ENCODE results near the gene SEC14L1.
"Not testable (repeated sequence)": the region's sequence is repeated elsewhere in the genome, so short reads cannot be mapped to it uniquely, and the experiment has no call there.

The SEC14L1 gene

DNA sequence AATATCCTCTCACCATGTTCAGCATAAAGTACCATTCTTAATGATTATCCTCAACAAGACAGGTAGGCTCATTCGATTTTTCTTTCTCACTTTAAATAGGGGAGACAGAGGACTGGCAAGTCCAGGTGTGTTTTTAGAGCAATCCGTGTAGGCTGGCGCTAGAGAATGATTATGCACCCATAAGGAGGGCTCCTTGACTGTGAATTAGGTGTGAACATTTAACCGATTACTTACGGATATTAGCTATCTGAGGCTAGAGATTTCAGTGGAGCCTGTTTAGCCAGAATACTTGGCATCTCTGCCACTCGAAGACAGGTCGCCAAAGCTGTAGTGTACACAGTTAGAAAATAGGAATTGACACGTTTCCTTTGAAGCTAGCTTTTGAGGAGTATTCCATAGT lies 1.9 kb downstream of the SEC14L1 start:
- no peak for DNase-seq

DNA sequence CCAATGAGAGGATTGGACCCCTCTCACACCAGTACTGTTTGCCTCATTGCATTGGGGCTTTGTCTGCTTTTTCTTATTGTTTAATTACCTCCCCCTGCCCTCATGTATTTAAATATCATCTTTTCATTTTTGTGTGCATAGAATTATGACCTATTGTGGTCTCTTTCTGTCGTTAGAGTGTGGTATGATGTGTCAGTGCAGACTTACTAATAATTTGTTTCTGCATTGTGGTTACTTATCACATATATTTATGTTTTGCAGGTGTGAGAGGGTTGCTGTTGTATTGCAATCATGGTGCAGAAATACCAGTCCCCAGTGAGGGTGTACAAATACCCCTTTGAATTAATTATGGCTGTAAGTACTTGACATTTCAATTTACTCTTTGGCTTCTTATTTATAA lies 2.5 kb downstream of the SEC14L1 start:
- DNase-seq: no peak

DNA sequence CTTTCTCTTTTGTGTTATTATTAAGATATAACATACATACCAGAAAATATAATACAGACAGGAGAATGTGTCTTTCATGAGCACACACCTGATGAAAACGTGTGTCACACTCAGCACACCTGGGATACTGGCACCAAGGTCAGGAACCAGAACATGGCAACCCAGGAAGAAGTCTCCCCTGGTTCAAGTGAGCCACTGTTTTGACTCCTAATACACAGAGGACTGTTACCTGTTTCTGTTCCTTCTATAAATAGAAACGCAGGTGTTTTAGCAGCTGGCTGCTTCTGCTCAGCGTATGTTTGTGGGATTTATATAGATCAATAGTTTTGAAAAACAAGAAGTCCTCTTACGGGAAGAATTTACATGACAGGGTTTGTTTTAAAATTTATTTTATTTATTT lies 3.5 kb downstream of the SEC14L1 start:
- peak in 1 of 2 experiments; percentile 41 for DNase-seq

DNA sequence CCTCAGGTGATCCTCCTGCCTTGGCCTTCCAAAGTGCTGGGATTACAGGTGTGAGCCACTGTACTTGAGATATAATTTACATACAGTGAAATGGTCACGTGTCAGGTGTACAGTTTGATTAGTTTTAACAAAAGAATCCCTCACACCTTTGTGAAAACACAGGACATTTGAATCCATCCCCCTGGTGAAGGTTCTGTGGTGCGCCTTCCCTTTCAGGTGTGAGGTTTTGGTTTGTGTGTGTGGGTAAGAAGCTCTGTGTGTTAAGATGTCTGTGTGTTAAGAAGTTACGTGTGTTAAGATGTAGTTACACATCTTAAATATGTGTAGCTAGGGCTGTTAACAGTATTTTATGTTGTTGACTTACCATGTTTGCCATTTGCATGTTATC lies 4.4 kb downstream of the SEC14L1 start:
- DNase-seq: no peak

DNA sequence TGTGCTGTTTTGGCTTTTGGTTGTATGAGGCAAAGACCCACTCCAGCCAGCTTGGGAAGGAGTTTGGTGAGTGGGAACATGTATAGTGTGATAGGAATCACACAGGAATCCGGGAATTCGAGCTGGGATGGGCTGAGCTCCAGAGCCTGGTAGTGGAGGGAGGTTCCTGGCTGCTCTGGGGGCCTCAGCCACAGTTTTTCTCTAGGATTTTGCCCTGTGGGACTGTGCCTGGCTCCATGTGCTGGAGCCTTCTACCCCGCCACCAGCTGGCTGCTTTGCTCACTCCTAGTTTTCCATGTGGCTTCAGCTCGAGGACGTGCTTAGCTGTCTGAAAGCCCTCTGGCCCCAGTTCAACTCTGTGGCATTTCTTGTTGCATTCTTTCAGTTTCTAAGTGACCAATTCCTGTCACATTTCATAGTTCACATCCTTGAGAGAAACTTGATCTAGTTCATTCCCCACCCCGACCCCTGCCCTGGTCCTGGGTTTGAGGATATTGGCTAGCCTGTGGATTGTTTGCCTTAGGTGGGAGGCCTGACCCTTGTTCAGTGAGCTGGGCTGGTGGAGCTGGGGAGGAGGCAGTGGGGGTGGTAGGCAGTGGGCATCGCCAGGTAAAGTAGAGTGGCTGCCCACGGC lies 5.0 kb downstream of the SEC14L1 start:
- no peak for DNase-seq

DNA sequence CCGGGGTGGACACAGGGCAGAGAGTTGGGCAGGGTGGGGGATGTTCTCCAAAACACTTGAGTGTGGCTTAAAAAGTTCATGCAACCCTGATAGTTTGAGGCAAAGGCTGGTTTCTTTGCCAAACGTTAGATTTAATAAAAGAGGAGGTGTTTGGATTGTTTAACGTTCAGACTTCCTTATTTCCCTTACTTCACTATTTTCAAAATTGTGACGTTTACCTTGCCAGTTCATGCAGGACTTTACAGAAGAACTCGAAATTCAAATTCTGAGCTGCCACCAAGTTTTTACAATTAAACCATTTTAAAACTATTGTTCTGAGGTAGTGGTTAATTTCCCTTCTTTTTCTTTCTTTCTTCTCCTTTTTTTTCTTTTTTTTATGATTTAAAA lies 5.5 kb downstream of the SEC14L1 start:
- DNase-seq: no peak

DNA sequence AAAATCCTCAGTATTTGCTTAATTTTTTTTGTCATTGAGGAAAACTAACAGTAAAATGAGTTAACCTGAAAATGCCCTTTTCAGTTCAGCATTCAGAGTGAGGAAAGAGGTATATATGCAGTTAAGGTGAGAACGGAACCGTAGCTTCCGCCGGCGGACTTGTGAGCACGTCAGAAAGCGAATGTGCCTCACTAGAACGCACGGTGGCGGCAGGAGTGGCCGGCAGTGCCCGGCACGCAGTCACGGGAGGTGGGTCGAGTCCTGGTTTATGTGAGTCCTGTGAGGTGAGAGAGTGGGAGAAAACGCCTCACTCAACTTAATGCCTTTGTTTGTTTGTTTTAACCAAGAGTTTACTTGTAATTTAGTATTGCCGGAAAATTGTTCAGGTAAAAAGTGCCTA lies 6.1 kb downstream of the SEC14L1 start:
- DNase-seq: no peak

DNA sequence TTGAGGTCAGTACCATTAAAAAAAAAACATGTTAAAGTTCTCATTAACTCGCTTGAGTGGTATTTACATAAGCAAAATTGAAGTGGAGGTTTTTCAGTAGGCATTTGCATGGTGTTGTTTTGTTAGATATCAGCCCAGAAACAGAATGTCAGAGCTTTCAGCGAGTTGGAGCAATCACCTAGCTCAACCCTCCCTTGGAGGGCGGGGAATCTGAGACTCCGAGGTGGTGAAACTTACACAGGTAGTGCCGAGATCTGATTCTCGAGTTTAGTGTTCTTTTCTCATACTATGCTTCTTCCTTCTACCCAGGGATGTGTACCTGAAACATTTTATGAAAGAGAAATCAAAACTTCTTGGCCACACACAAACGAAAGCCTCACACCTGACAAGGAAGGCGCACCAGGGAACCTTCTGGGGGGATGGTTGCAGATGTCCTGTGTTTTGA lies 6.6 kb downstream of the SEC14L1 start:
- DNase-seq: no peak

DNA sequence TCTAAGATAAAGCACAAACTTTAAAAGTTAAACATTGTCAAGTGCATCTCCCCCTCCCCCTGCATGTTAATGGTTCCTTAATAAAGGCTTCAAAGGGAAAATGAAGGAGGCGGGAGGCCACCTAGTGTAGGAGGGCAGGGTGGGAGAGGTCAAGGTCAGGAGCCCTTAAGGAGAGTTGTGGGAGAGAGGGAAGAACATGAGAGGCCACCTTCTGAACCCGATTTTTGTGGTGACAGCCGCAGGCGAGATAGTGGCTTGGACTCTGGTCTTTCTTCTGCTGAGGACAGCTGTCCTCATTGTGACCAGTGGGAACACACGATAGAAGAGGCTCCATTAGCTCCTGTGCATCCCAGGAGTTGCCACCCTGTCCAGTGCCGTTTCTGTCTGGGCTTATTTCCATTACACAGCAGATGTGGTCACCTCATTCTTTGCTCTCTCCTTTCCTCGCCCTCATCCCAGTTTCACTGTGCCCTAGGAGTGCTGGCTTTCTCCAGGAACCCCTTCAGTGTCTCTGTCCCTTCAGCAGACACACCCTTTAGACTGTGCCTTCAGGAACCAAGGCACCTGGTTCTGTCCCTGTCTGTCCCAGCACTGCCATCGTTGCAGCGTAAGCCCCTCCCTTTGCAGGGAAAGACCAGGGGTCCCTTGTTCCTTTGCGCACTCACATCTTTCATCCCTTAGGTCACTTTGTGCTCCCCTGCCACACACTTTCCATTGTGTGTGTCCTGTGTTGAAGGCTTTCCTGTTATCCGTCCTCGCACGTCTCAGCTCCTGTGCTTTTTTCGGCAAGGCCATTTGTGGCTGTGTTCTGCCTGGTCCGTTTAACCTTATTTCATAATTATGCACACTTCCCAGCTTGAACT lies 7.5 kb downstream of the SEC14L1 start:
- DNase-seq: no peak

DNA sequence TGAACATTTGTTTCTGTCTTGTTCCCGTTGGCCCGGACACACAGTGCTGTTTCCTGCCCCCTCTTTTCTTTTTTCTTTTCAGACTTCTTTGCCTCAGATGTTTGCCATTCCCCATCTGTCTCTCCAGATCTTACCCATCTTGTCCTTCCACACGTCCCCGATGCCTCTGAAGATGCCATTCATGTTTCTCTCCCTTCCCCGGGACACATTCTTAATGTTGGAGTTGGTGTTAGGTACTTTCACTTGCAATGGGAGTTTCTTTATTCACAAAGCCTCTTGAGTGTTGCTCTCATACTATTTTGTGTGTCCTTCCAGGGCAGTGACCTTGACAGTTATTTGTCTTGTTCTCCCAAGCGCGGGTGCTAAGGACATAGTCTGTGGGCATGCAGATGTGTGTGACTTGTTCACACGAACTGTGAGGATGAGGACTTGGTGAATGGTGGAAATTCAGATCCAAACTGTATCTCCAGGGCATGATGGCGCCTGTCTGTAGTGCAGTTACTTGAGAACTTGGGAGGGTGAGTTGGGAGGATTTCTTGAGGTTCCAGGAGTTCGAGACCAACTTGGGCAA lies 8.3 kb downstream of the SEC14L1 start:
- no peak for DNase-seq

DNA sequence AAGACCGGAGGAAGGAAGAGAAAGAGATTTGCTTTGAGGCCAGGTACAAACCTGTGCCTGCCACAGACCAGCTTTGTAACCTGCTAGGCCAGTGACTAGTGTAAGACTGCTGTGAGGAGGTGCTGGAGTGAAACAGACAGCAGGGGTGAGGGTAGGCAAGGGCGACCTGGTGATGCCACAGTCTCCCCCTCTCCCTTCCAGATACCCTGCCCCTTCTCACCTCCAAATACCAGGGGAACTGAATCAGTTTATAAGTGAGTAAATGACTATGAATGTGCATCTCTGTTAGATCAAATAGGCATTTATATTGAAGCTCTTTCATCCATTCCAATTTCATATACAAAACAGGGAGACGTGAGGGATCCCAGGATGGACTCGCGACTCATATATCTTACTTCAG lies 9.4 kb downstream of the SEC14L1 start:
- DNase-seq: no peak

DNA sequence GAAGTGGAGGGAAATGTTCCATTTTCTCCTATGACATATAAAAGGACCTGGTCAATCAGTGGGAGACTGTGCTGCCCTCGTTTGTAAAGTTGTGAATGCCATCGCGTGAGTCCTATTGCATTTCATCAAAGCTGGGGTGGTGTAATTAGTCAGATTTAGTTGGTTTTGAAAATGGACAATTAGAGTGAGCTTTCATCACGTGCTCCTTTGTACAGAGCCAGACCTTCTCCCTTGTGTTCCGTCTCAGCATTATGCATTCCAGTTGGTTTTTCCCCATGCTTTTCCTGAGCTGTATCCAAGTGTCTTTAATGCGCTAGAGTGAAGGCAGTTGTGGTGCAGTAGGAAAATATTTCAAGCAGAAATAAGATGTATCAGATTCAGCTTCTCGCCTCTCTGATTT lies 10.4 kb downstream of the SEC14L1 start:
- no peak for DNase-seq

DNA sequence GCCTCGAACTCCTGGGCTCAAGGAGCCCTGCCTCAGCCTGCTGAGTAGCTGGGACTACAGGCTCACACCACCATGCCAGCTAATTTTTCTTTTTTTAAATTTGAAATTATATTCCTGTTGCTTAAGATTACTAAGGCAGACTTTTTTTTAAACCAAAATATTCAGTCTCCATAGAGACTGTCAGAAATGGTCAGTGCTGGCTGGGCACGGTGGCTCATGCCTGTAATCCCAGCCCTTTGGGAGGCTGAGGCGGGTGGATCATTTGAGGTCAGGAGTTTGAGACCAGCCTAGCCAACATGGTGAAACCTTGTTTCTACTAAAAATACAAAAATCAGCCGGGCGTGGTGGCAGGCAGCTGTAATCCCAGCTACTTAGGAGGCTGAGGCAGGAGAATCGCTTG lies 11.3 kb downstream of the SEC14L1 start:
- not testable (repeated sequence) for DNase-seq

DNA sequence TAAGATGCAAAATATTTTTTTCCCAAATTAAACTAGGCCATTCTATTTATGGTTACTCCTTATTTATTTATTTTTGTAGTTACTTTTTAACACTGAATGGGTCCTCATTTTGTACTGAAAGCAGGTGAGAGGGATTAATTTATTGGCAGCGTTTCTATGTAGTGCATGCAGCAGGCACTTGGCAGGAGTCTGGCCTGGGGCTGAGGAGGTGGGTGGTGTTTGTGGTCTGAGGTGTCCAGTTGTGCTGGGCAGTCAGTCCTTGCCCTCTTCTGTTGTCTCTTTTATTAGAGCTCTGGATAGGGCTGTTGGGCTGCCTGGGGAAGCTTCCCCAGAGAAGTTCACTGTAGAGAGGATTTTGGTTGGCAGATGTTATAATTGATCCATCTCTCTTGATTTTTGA lies 12.7 kb downstream of the SEC14L1 start:
- peak; percentile 40 to 47 for DNase-seq

DNA sequence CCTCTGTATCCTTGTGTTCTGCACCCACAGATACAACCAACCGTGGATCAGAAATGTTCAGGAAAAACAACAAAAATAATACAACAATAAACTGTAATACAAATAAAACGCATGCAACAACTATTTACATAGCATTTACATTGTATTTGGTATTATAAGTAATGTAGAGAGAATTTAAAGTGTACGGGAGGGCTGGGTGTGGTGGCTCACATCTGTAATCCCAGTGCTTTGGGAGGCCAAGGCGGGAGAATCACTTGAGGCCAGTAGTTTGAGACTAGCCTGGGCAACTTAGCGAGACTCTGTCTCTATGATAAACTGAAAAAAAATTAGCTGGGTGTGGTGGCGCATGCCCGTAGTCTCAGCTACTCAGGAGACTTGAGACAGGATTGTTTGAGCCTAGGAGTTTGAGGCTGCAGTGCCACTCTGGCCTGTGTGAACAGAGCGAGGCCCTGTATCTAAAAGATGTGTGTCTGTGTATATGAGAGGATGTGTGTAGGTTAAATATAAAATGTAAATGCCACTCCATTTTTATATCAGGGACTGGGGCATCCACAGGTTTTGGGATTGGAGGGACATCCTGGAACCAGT lies 13.3 kb downstream of the SEC14L1 start:
- no peak for DNase-seq

DNA sequence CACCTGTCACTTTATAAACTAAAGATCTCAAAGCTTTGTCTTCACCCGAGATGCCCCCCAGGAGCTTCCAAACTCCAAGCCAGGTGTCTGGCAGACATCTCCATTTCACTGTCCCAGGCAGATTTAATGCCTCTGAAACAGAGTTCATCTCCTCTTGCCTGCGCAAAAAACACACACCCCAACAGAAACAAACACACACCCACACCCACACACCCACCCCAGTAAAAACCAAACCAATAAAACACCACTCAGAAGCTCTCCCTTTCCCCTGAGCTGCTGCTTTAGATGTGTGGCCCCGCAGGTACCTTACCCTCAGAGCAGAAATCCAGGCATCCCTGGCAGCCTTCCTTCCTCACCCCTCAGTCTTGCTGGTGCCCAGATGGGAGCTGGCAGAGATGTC lies 14.4 kb downstream of the SEC14L1 start:
- no peak for DNase-seq

DNA sequence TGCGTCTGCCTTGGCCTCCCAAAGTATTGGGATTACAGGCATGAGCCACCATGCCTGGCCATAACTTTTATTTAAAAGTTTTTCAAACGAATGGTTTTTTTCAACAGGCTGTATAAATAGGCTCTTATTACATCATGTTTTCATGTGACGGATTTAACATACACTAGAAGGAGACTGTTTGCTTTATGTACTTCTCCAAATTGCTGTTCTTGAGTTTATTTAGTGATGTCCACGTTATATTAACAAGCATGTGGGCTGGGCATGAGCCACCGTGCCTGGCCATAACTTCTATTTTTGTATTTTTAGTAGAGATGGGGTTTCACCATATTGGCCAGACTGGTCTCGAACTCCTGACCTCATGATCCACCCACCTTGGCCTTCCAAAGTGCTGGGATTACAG lies 17.0 kb downstream of the SEC14L1 start:
- DNase-seq: not testable (repeated sequence)

DNA sequence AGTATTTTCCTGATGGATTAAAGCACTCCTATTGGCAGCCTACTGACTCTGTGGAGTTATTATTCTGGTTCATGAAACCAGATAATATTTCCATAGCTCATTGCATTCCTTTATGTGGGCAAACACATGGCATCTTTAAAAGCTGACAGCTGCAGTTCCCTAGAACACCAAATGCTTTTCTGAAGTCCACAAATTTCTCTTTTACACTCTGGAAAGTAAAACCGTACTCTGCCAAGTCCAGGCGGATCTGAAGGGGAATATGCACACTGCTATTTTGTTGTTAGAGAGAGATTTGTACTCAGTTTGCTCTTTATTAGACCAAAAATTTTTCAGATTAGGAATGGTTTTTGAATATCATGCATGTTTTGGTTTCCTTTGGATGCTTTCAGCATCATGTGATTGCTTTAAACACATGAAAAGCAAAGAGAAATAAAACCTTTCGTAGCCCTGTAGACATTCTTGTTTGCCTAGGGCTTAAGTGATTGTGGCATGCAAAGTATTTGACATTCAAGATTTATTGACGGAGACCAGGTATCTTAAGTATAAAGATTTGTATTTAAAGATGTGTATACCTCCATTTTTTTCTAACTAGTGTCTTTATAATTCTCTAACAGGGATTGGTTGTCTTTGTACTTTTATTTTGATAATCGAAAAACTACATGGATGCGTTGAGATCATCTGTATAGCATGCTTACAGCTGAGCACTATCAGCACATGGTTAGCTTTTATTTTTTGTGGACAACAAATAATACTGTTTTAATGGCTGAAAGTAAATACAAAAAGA lies 19.5 kb downstream of the SEC14L1 start:
- DNase-seq: peak; percentile 47 to 76

DNA sequence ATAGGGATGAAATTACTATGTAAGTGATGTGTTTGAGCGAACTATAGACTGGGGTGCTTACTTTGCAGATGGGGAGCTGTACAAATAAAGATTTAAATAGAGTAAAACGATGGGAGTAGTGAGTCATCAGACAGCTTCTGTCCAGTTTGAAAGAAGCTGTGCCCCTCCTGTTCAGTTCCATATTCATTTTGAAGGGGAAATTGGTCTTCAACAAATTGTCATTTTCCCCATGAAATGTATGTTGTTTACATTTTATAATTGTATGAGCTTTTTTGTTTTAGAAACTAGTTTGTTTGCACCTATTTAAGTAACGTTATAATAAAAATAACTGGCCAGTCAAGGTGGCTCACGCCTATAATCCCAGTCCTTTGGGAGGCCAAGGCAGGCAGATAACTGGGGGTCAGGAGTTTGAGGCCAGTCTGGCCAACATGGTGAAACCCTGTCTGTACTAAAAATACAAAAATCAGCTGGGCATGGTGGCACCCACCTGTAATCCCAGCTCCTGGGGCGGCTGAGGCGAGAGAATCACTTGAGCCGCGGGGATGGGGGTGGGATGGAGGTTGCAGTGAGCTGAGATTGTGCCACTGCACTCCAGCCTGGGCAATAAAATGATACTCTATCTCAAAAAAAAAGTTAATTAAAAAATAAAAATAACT lies 20.2 kb downstream of the SEC14L1 start:
- DNase-seq: peak in 1 of 2 experiments; percentile 25

DNA sequence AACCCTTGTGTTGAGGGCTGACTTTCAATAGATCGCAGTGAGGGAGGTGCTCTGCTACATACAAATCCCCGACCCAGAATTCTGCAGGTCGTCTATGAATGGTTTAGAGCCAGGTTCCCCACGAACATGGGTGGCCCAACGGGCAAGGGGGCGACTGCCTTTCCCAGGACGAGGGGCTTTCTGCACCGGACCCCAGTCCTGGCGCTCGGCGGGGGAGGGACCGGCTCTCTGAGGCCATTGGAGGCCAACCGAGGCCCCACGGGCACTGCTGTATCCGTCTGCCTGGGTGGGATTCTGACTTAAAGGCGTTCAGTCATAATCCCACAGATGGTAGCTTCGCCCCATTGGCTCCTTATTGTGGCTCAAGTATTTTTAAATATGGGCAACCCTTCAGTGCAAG lies 21.2 kb downstream of the SEC14L1 start:
- no peak for DNase-seq

DNA sequence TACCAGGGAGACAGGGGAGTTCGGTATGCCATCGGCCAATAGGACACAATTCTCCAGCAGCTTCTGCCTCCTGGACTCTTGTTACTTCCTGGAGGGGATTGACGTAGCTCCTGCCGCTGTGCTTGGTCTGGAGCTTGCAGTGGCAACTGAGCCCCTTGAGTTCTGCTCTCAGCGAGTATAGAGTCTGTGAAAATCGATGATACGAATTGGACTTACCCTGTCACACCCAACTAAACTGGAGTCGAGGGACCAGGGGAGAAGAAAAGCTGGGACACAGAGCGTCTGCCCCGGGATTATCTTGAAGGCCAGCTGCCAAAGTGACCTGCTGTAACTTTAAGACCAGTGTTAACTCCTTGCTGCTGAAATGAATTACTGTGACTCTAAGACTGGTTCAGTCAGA lies 22.2 kb downstream of the SEC14L1 start:
- peak in 1 of 2 experiments; percentile 55 for DNase-seq

DNA sequence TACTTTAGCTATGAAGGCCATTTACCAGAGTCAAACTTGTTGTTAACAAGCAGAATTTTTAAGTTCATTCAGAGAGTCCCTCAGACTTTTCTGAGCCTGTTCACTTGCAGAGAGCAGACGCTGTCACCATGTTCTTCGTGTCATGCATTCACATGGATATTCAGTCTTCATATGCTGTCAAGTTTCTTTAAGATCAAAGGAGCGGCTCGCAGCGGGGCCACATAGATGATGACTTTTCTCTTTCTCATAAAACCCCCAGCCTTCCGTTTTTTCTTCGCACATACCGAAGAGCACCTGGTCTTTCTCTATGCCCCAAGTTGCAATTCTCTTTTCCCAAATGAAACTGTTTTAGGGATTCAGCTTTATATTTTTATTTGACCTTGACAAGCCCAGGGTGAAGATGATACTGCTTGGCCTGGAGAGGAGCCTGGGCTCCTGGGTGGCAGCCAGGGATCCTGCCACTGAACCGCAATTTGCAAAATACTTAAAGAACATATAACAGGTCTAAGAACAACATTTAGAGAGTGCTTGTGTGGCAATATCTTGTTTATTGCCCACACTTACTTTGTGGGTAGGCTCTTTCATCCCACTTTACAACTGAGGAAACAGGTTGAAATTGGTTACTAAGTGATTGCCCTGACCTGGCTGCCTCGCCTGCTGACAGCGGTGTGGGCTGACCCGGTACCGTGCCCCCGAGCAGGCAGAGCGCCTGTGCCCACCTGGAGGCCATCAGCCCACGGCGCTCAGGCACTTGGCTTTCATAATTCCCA lies 22.9 kb downstream of the SEC14L1 start:
- DNase-seq: no peak
